ENCODE measurements around the gene NEMF.
"Not testable (repeated sequence)": the region's sequence is repeated elsewhere in the genome, so short reads cannot be mapped to it uniquely, and the experiment has no call there.

NEMF gene

GRCh38 chr14:49879646-49880204, 27.1 kb upstream of the NEMF start:
- no peaks in the 10 kb centered on the region for H3K36me3 ChIP-seq (ENCODE audit: control insufficient read depth, insufficient read depth, low read length)
- TF ChIP-seq CTCF (IDR thresholded peaks at IDR 0.05) = peak; percentile 48
- H3K27ac ChIP-seq = no peak overlapping the region
- no peaks in the 10 kb centered on the region for H3K27me3 ChIP-seq (ENCODE audit: control insufficient read depth, insufficient read depth, low read length)
- H3K4me1 ChIP-seq = no peaks in the 10 kb centered on the region
- H3K9me3 ChIP-seq (ENCODE audit: control insufficient read depth, low read length) = no peaks in the 10 kb centered on the region
- no peak overlapping the region for H3K9ac ChIP-seq
- no peak overlapping the region for H3K4me2 ChIP-seq (ENCODE audit: low read length)
- no peaks in the 10 kb centered on the region for H3K79me2 ChIP-seq
- H2AFZ ChIP-seq = no peak overlapping the region
- no peak overlapping the region for H3K4me3 ChIP-seq (ENCODE audit: low read depth, low read length)

- Histone ChIP-seq H2AFZ (no peak overlapping the region), H3K4me3 (ENCODE audit: low read depth, low read length) (no peak overlapping the region), H3K27me3 (ENCODE audit: control insufficient read depth, insufficient read depth, low read length) (no peaks in the 10 kb centered on the region), H3K9ac (no peak overlapping the region), H3K4me1 (no peaks in the 10 kb centered on the region), H3K4me2 (ENCODE audit: low read length) (no peak overlapping the region), H3K36me3 (ENCODE audit: control insufficient read depth, insufficient read depth, low read length) (no peaks in the 10 kb centered on the region), H3K79me2 (no peaks in the 10 kb centered on the region), H3K9me3 (ENCODE audit: control insufficient read depth, low read length) (no peaks in the 10 kb centered on the region), H3K27ac (no peak overlapping the region)
- no peak for TF ChIP-seq CTCF (IDR thresholded peaks at IDR 0.05)
These were observed 24.1 kb upstream of the NEMF start for GRCh38 chr14:49876563-49877127.

- H3K4me1 ChIP-seq = no peaks in the 10 kb centered on the region
- no peak overlapping the region for H3K9ac ChIP-seq
- H3K36me3 ChIP-seq (ENCODE audit: control insufficient read depth, insufficient read depth, low read length) = no peaks in the 10 kb centered on the region
- no peak overlapping the region for H3K27ac ChIP-seq
- no peaks in the 10 kb centered on the region for H3K9me3 ChIP-seq (ENCODE audit: control insufficient read depth, low read length)
- no peak for TF ChIP-seq CTCF (IDR thresholded peaks at IDR 0.05)
- no peak overlapping the region for H3K4me3 ChIP-seq (ENCODE audit: low read depth, low read length)
- H3K79me2 ChIP-seq = no peaks in the 10 kb centered on the region
- no peaks in the 10 kb centered on the region for H3K27me3 ChIP-seq (ENCODE audit: control insufficient read depth, insufficient read depth, low read length)
- no peak overlapping the region for H2AFZ ChIP-seq
- no peak overlapping the region for H3K4me2 ChIP-seq (ENCODE audit: low read length)
These were observed 23.1 kb upstream of the NEMF start for GRCh38 chr14:49875640-49876198.

- not testable (repeated sequence) for H3K27me3 ChIP-seq (ENCODE audit: control insufficient read depth, insufficient read depth, low read length)
These were observed 21.0 kb upstream of the NEMF start for GRCh38 chr14:49873548-49873947.

GRCh38 chr14:49870908-49871307, 18.3 kb upstream of the NEMF start:
- no peak for TF ChIP-seq CTCF (IDR thresholded peaks at IDR 0.05)
- H3K4me2 ChIP-seq (ENCODE audit: low read length) = no peak overlapping the region
- no peaks in the 10 kb centered on the region for H3K9me3 ChIP-seq (ENCODE audit: control insufficient read depth, low read length)

More at GRCh38 chr14:49873548-49873947, 21.0 kb upstream of the NEMF start:
- H3K79me2 ChIP-seq; H3K9ac ChIP-seq; H3K4me1 ChIP-seq; H3K36me3 ChIP-seq (ENCODE audit: control insufficient read depth, insufficient read depth, low read length); H3K9me3 ChIP-seq (ENCODE audit: control insufficient read depth, low read length); H2AFZ ChIP-seq; H3K4me3 ChIP-seq (ENCODE audit: low read depth, low read length); H3K27ac ChIP-seq; H3K4me2 ChIP-seq (ENCODE audit: low read length): not testable (repeated sequence)

More at GRCh38 chr14:49870908-49871307, 18.3 kb upstream of the NEMF start:
- Histone ChIP-seq H3K4me3 (ENCODE audit: low read depth, low read length) (no peak overlapping the region), H3K9ac (no peak overlapping the region), H3K79me2 (no peaks in the 10 kb centered on the region), H3K27ac (no peak overlapping the region), H3K36me3 (ENCODE audit: control insufficient read depth, insufficient read depth, low read length) (no peaks in the 10 kb centered on the region), H2AFZ (no peak overlapping the region), H3K4me1 (peaks cover 7% of the 10 kb centered on the region), H3K27me3 (ENCODE audit: control insufficient read depth, insufficient read depth, low read length) (no peaks in the 10 kb centered on the region)
